Left ventricle myocardium inferior (tissue), 1 donor: ENCODE measurements around the gene MICAL3. TPM values are rescaled to one million over a fixed set of nuclear protein-coding genes. Genes with fewer than 3 reads are reported as not detected.
A peak's percentile ranks its signal among the peaks of the same experiment; 100 is the strongest.

ENCODE experiments used
- DNase-seq: peaks from one replicate; pipeline ENCODE4 v3.0.0-alpha.2; 2020
- H3K27ac ChIP-seq: fragments of 200-600 bp; replicated peaks from 2 replicates; pipeline ENCODE4 v1.8.0; 2021
- H3K27me3 ChIP-seq: fragments of 200-600 bp; 2 replicates; pipeline ENCODE4 v1.8.0; 2021; ENCODE audit warnings: low read depth
- H3K36me3 ChIP-seq: fragments of 200-600 bp; 2 replicates; pipeline ENCODE4 v1.8.0; 2021
- H3K4me1 ChIP-seq: fragments of 200-600 bp; 2 replicates; pipeline ENCODE4 v1.8.0; 2021
- H3K4me3 ChIP-seq: fragments of 200-600 bp; 2 replicates; pipeline ENCODE4 v1.8.0; 2021; ENCODE audit warnings: mild to moderate bottlenecking, moderate library complexity
- H3K9me3 ChIP-seq: fragments of 200-600 bp; replicated peaks from 2 replicates; pipeline ENCODE4 v1.8.0; 2021
- CTCF ChIP-seq: fragments of 200-600 bp; IDR thresholded peaks from 2 replicates; pipeline ENCODE4 v1.8.0; 2021; ENCODE audit warnings: antibody characterized with exemption, mild to moderate bottlenecking, borderline replicate concordance
- intact Hi-C: fragments of 100-400 bp; cut with micrococcal nuclease; formaldehyde crosslinking; loops from one replicate; pipeline ENCODE4 v1.11.0; 2022
- total RNA-seq: library from RNA; stranded (reverse); fragmentation: NEBNext Ultra II Directional; extraction: Animal tissue kit (Norgen Biotek cat#: 25700); gene quantifications from one replicate; pipeline ENCODE4 v1.2.1, GENCODE V29; 2021
- donor health status: DM: no; HTN: yes; CAD: no; lungs with severe emphysema.

The MICAL3 gene
- total RNA-seq, 1 donor from 2014 or later = 92.5 TPM

GRCh38 chr22:17925431-17925841 lies 98.9 kb downstream of the MICAL3 start:
- H3K36me3 ChIP-seq = no peaks in the 10 kb centered on the region
- intact Hi-C loops = no loop called here
- no peak for TF ChIP-seq CTCF
- H3K27ac ChIP-seq = peak overlapping the region; percentile 95
- H3K9me3 ChIP-seq = no peaks in the 10 kb centered on the region
- peaks cover 84% of the 10 kb centered on the region for H3K4me1 ChIP-seq
- no peaks in the 10 kb centered on the region for H3K27me3 ChIP-seq
- no peak for DNase-seq
- H3K4me3 ChIP-seq = no peak overlapping the region

GRCh38 chr22:17924735-17925364 lies 99.5 kb downstream of the MICAL3 start:
- no peak for TF ChIP-seq CTCF
- Histone ChIP-seq H3K4me1 (peaks cover 84% of the 10 kb centered on the region), H3K36me3 (no peaks in the 10 kb centered on the region), H3K9me3 (no peaks in the 10 kb centered on the region), H3K27me3 (no peaks in the 10 kb centered on the region), H3K27ac (peak overlapping the region; percentile 95), H3K4me3 (no peak overlapping the region)
- DNase-seq = no peak
- intact Hi-C loops = no loop called here

GRCh38 chr22:17924076-17924475 lies 100.3 kb downstream of the MICAL3 start:
- DNase-seq = no peak
- Histone ChIP-seq H3K9me3 (no peaks in the 10 kb centered on the region), H3K27me3 (no peaks in the 10 kb centered on the region), H3K4me1 (peaks cover 86% of the 10 kb centered on the region), H3K27ac (peak overlapping the region; percentile 95), H3K36me3 (no peaks in the 10 kb centered on the region), H3K4me3 (no peak overlapping the region)
- no peak for TF ChIP-seq CTCF
- intact Hi-C loops = no loop called here

- H3K4me1 ChIP-seq = peaks cover 95% of the 10 kb centered on the region
- no peak for DNase-seq
- H3K4me3 ChIP-seq = no peak overlapping the region
- peak overlapping the region; percentile 95 for H3K27ac ChIP-seq
- no peak for TF ChIP-seq CTCF
- H3K27me3 ChIP-seq = no peaks in the 10 kb centered on the region
- intact Hi-C loops = no loop called here
- H3K9me3 ChIP-seq = no peaks in the 10 kb centered on the region
- no peaks in the 10 kb centered on the region for H3K36me3 ChIP-seq
These were observed 101.1 kb downstream of the MICAL3 start for GRCh38 chr22:17922925-17923903.

GRCh38 chr22:17921871-17922821 lies 102.2 kb downstream of the MICAL3 start:
- DNase-seq = peak; percentile 54
- intact Hi-C loops = no loop called here
- Histone ChIP-seq H3K4me1 (peaks cover 97% of the 10 kb centered on the region), H3K9me3 (no peaks in the 10 kb centered on the region), H3K36me3 (no peaks in the 10 kb centered on the region), H3K4me3 (peak overlapping the region; percentile 58), H3K27ac (peak overlapping the region; percentile 95), H3K27me3 (no peaks in the 10 kb centered on the region)
- no peak for TF ChIP-seq CTCF
